ENCODE results near the gene FAM107B. TPM values are rescaled to one million over a fixed set of nuclear protein-coding genes. Genes with fewer than 3 reads are reported as not detected.

The FAM107B gene
- total and polyA plus RNA-seq, 2 of the 8 experiments (the other 6 are each of a cell fraction or from before 2014, with no cell fraction given) = 7.5 to 28.1 TPM

- TF ChIP-seq CREB1 (IDR thresholded peaks at IDR 0.05) = no peak
- no peak for TF ChIP-seq KDM5A (IDR thresholded peaks at IDR 0.05; ENCODE audit: low read length)
- TF ChIP-seq SP4 (IDR thresholded peaks at IDR 0.05; ENCODE audit: low read length) = no peak
- no peak for TF ChIP-seq JUND (IDR thresholded peaks at IDR 0.05; ENCODE audit: low read length)
- TF ChIP-seq SIX5 (IDR thresholded peaks at IDR 0.05; ENCODE audit: low read depth, low read length) = no peak
- no peak for TF ChIP-seq CTBP2 (IDR thresholded peaks at IDR 0.05; ENCODE audit: borderline replicate concordance, insufficient read depth, insufficient read length, low read length)
- TF ChIP-seq TCF12 (IDR thresholded peaks at IDR 0.05; ENCODE audit: low read depth, low read length) = no peak
Measured at GRCh38 chr10:14751014-14751896, 23.4 kb downstream of the FAM107B start (continued).

All from H1 (cell line).